Stimulated activated memory B cell treated with anti-CD40 and anti-IgM and Interleukin-4, amounts not matched to agents 10 μg/mL and 1 μg/mL and 100 μg/mL, for 72 hours (primary cell): ENCODE data around the gene GNB3.

Experiments used
- ATAC-seq: fragments of 150-1000 bp; cut with Tn5 transposase; 2 replicates; pipeline ENCODE4 v1.10.0; 2021
- H3K27ac Mint-ChIP-seq: one replicate; pipeline ENCODE4 v1.8.0; 2022; ENCODE audit warnings: mild to moderate bottlenecking, mixed read lengths
- H3K27me3 Mint-ChIP-seq: one replicate; pipeline ENCODE4 v1.8.0; 2022; ENCODE audit warnings: mixed read lengths
- H3K36me3 Mint-ChIP-seq: one replicate; pipeline ENCODE4 v1.8.0; 2022; ENCODE audit warnings: mixed read lengths
- H3K4me1 Mint-ChIP-seq: one replicate; pipeline ENCODE4 v1.8.0; 2022; ENCODE audit warnings: mixed read lengths
- H3K4me3 Mint-ChIP-seq: one replicate; pipeline ENCODE4 v1.8.0; 2022; ENCODE audit warnings: mild to moderate bottlenecking, moderate library complexity, mixed read lengths
- H3K9me3 Mint-ChIP-seq: one replicate; pipeline ENCODE4 v1.8.0; 2022; ENCODE audit warnings: mixed read lengths

The GNB3 gene

GRCh38 chr12:6840761-6841515 lies at the start of gene GNB3:
GNB3 (plus strand) TSS chr12:6840925; CDS start chr12:6841288, 363 bp downstream.
- peaks cover 27% of the 10 kb centered on the region for H3K4me1 Mint-ChIP-seq
- H3K36me3 Mint-ChIP-seq, result no peaks in the 10 kb centered on the region
- ATAC-seq, result no peak
- H3K27me3 Mint-ChIP-seq, result no peaks in the 10 kb centered on the region
- H3K27ac Mint-ChIP-seq, result peak within 1 kb of the TSS; percentile 55
- H3K4me3 Mint-ChIP-seq, result no peak within 1 kb of the TSS
- H3K9me3 Mint-ChIP-seq, result no peaks in the 10 kb centered on the region

- no peaks in the 10 kb centered on the region for H3K9me3 Mint-ChIP-seq
- no peak overlapping the region for H3K4me3 Mint-ChIP-seq
- H3K27ac Mint-ChIP-seq, result peak overlapping the region; percentile 36
- peaks cover 21% of the 10 kb centered on the region for H3K4me1 Mint-ChIP-seq
- H3K27me3 Mint-ChIP-seq, result peaks cover 32% of the 10 kb centered on the region
- peak; percentile 51 for ATAC-seq
- H3K36me3 Mint-ChIP-seq, result no peaks in the 10 kb centered on the region
Measured at GRCh38 chr12:6791931-6792520, 48.7 kb upstream of the GNB3 start.

GRCh38 chr12:6792522-6793201 lies 48.1 kb upstream of the GNB3 start:
- H3K9me3 Mint-ChIP-seq, result no peaks in the 10 kb centered on the region
- H3K4me3 Mint-ChIP-seq, result peak overlapping the region; percentile 4
- peak overlapping the region; percentile 36 for H3K27ac Mint-ChIP-seq
- peaks cover 21% of the 10 kb centered on the region for H3K4me1 Mint-ChIP-seq
- H3K27me3 Mint-ChIP-seq, result peaks cover 38% of the 10 kb centered on the region
- H3K36me3 Mint-ChIP-seq, result no peaks in the 10 kb centered on the region
- ATAC-seq, result peak; percentile 79

GRCh38 chr12:6795088-6795487 lies 45.6 kb upstream of the GNB3 start:
- no peak overlapping the region for H3K4me3 Mint-ChIP-seq
- H3K9me3 Mint-ChIP-seq, result no peaks in the 10 kb centered on the region
- no peaks in the 10 kb centered on the region for H3K36me3 Mint-ChIP-seq
- peaks cover 55% of the 10 kb centered on the region for H3K27me3 Mint-ChIP-seq
- H3K4me1 Mint-ChIP-seq, result peaks cover 21% of the 10 kb centered on the region
- ATAC-seq, result no peak
- H3K27ac Mint-ChIP-seq, result no peak overlapping the region

- Mint-ChIP-seq H3K9me3 (no peaks in the 10 kb centered on the region), H3K27me3 (peaks cover 56% of the 10 kb centered on the region), H3K36me3 (no peaks in the 10 kb centered on the region), H3K27ac (no peak overlapping the region), H3K4me1 (peaks cover 21% of the 10 kb centered on the region), H3K4me3 (no peak overlapping the region)
- ATAC-seq, result no peak
Measured at GRCh38 chr12:6796576-6796975, 44.1 kb upstream of the GNB3 start.

GRCh38 chr12:6799147-6799546 lies 41.6 kb upstream of the GNB3 start:
- Mint-ChIP-seq H3K36me3 (no peaks in the 10 kb centered on the region), H3K4me3 (no peak overlapping the region), H3K27me3 (peaks cover 48% of the 10 kb centered on the region), H3K27ac (no peak overlapping the region), H3K9me3 (no peaks in the 10 kb centered on the region), H3K4me1 (no peaks in the 10 kb centered on the region)
- ATAC-seq, result no peak

GRCh38 chr12:6807170-6807569 lies 33.6 kb upstream of the GNB3 start:
- H3K27ac Mint-ChIP-seq, result no peak overlapping the region
- peaks cover 8% of the 10 kb centered on the region for H3K27me3 Mint-ChIP-seq
- H3K36me3 Mint-ChIP-seq, result no peaks in the 10 kb centered on the region
- no peak overlapping the region for H3K4me3 Mint-ChIP-seq
- no peak for ATAC-seq
- H3K4me1 Mint-ChIP-seq, result peaks cover 13% of the 10 kb centered on the region
- H3K9me3 Mint-ChIP-seq, result no peaks in the 10 kb centered on the region

GRCh38 chr12:6809056-6809455 lies 31.7 kb upstream of the GNB3 start:
- Mint-ChIP-seq H3K27me3 (peaks cover 10% of the 10 kb centered on the region), H3K4me3 (no peak overlapping the region), H3K27ac (no peak overlapping the region), H3K9me3 (no peaks in the 10 kb centered on the region), H3K4me1 (peaks cover 21% of the 10 kb centered on the region), H3K36me3 (no peaks in the 10 kb centered on the region)
- no peak for ATAC-seq

GRCh38 chr12:6810758-6811157 lies 30.0 kb upstream of the GNB3 start:
- H3K36me3 Mint-ChIP-seq, result no peaks in the 10 kb centered on the region
- no peaks in the 10 kb centered on the region for H3K9me3 Mint-ChIP-seq
- H3K27ac Mint-ChIP-seq, result no peak overlapping the region

GRCh38 chr12:6813363-6813762 lies 27.4 kb upstream of the GNB3 start:
- Mint-ChIP-seq H3K27ac (no peak overlapping the region), H3K4me3 (no peak overlapping the region), H3K27me3 (peaks cover 8% of the 10 kb centered on the region), H3K36me3 (no peaks in the 10 kb centered on the region), H3K9me3 (no peaks in the 10 kb centered on the region), H3K4me1 (peaks cover 21% of the 10 kb centered on the region)
- ATAC-seq, result no peak

More at GRCh38 chr12:6810758-6811157, 30.0 kb upstream of the GNB3 start:
- Mint-ChIP-seq H3K27me3 (peaks cover 11% of the 10 kb centered on the region), H3K4me3 (no peak overlapping the region), H3K4me1 (peaks cover 21% of the 10 kb centered on the region)
- no peak for ATAC-seq

GRCh38 chr12:6816598-6816997 lies 24.1 kb upstream of the GNB3 start:
- H3K27me3 Mint-ChIP-seq, result peaks cover 17% of the 10 kb centered on the region
- no peak for ATAC-seq
- H3K4me3 Mint-ChIP-seq, result no peak overlapping the region
- H3K9me3 Mint-ChIP-seq, result no peaks in the 10 kb centered on the region
- H3K27ac Mint-ChIP-seq, result no peak overlapping the region
- H3K4me1 Mint-ChIP-seq, result peaks cover 15% of the 10 kb centered on the region
- no peaks in the 10 kb centered on the region for H3K36me3 Mint-ChIP-seq

GRCh38 chr12:6817098-6817497 lies 23.6 kb upstream of the GNB3 start:
- H3K4me1 Mint-ChIP-seq, result peaks cover 17% of the 10 kb centered on the region
- H3K27me3 Mint-ChIP-seq, result peaks cover 22% of the 10 kb centered on the region
- H3K4me3 Mint-ChIP-seq, result no peak overlapping the region
- ATAC-seq, result no peak
- H3K36me3 Mint-ChIP-seq, result no peaks in the 10 kb centered on the region
- H3K27ac Mint-ChIP-seq, result no peak overlapping the region
- H3K9me3 Mint-ChIP-seq, result no peaks in the 10 kb centered on the region

- no peak for ATAC-seq
- H3K4me3 Mint-ChIP-seq, result no peak overlapping the region
- H3K36me3 Mint-ChIP-seq, result no peaks in the 10 kb centered on the region
- no peaks in the 10 kb centered on the region for H3K9me3 Mint-ChIP-seq
- H3K27me3 Mint-ChIP-seq, result peaks cover 29% of the 10 kb centered on the region
- peaks cover 17% of the 10 kb centered on the region for H3K4me1 Mint-ChIP-seq
- no peak overlapping the region for H3K27ac Mint-ChIP-seq
Measured at GRCh38 chr12:6817662-6818157, 23.0 kb upstream of the GNB3 start.

GRCh38 chr12:6818222-6818621 lies 22.5 kb upstream of the GNB3 start:
- no peak overlapping the region for H3K27ac Mint-ChIP-seq
- H3K36me3 Mint-ChIP-seq, result no peaks in the 10 kb centered on the region
- no peaks in the 10 kb centered on the region for H3K9me3 Mint-ChIP-seq
- ATAC-seq, result no peak
- peaks cover 18% of the 10 kb centered on the region for H3K4me1 Mint-ChIP-seq
- no peak overlapping the region for H3K4me3 Mint-ChIP-seq
- peaks cover 34% of the 10 kb centered on the region for H3K27me3 Mint-ChIP-seq

GRCh38 chr12:6818645-6819044 lies 22.1 kb upstream of the GNB3 start:
- no peaks in the 10 kb centered on the region for H3K36me3 Mint-ChIP-seq
- H3K4me1 Mint-ChIP-seq, result peaks cover 18% of the 10 kb centered on the region

More at GRCh38 chr12:6818645-6819044, 22.1 kb upstream of the GNB3 start:
- ATAC-seq, result no peak
- Mint-ChIP-seq H3K4me3 (no peak overlapping the region), H3K27me3 (peaks cover 38% of the 10 kb centered on the region), H3K9me3 (no peaks in the 10 kb centered on the region), H3K27ac (no peak overlapping the region)
